ENCODE results near the gene CCDC9B.
A peak's percentile ranks its signal among the peaks of the same experiment; 100 is the strongest.

The CCDC9B gene

GRCh38 chr15:40307421-40308211, 33.1 kb downstream of the CCDC9B start, which contains the start of gene PLCB2:
Gene PLCB2, minus strand, starts transcription at chr15:40307935. Its CDS starts 263 bp downstream, at chr15:40307672.
- DNase-seq (ENCODE audit: low read depth) = peak; percentile 47

- no peak for DNase-seq (ENCODE audit: low read depth)
Observed at GRCh38 chr15:40306908-40307307, 33.8 kb downstream of the CCDC9B start.

- no peak for DNase-seq (ENCODE audit: low read depth)
Observed at GRCh38 chr15:40306371-40306770, 34.4 kb downstream of the CCDC9B start.

- DNase-seq (ENCODE audit: low read depth) = no peak
Observed at GRCh38 chr15:40305281-40305680, 35.5 kb downstream of the CCDC9B start.

- DNase-seq (ENCODE audit: low read depth) = no peak
Observed at GRCh38 chr15:40303576-40303975, 37.2 kb downstream of the CCDC9B start.

GRCh38 chr15:40302981-40303380, 37.8 kb downstream of the CCDC9B start:
- no peak for DNase-seq (ENCODE audit: low read depth)

- no peak for DNase-seq (ENCODE audit: low read depth)
Observed at GRCh38 chr15:40302288-40302886, 38.4 kb downstream of the CCDC9B start.

- DNase-seq (ENCODE audit: low read depth) = no peak
Observed at GRCh38 chr15:40301467-40302179, 39.1 kb downstream of the CCDC9B start.

GRCh38 chr15:40300771-40301170, 40.0 kb downstream of the CCDC9B start:
- no peak for DNase-seq (ENCODE audit: low read depth)

- DNase-seq (ENCODE audit: low read depth) = no peak
Observed at GRCh38 chr15:40300367-40300766, 40.4 kb downstream of the CCDC9B start.

- no peak for DNase-seq (ENCODE audit: low read depth)
Observed at GRCh38 chr15:40298216-40298935, 42.4 kb downstream of the CCDC9B start.

- DNase-seq (ENCODE audit: low read depth) = no peak
Observed at GRCh38 chr15:40297356-40297755, 43.4 kb downstream of the CCDC9B start.

- DNase-seq (ENCODE audit: low read depth) = no peak
Observed at GRCh38 chr15:40296561-40297230, 44.0 kb downstream of the CCDC9B start.

- DNase-seq (ENCODE audit: low read depth) = no peak
Observed at GRCh38 chr15:40295877-40296560, 44.7 kb downstream of the CCDC9B start.

GRCh38 chr15:40295297-40295696, 45.4 kb downstream of the CCDC9B start:
- no peak for DNase-seq (ENCODE audit: low read depth)

- DNase-seq (ENCODE audit: low read depth) = no peak
Observed at GRCh38 chr15:40293905-40294895, 46.5 kb downstream of the CCDC9B start.

- DNase-seq (ENCODE audit: low read depth) = no peak
Observed at GRCh38 chr15:40293006-40293405, 47.7 kb downstream of the CCDC9B start.

- DNase-seq (ENCODE audit: low read depth) = no peak
Observed at GRCh38 chr15:40292246-40292645, 48.5 kb downstream of the CCDC9B start.

- no peak for DNase-seq (ENCODE audit: low read depth)
Observed at GRCh38 chr15:40290918-40291574, 49.7 kb downstream of the CCDC9B start.
